ENCODE data around the gene GOLGA6L6. TPM values are rescaled to one million over a fixed set of nuclear protein-coding genes. Genes with fewer than 3 reads are reported as not detected.
"Not testable (repeated sequence)": the region's sequence is repeated elsewhere in the genome, so short reads cannot be mapped to it uniquely, and the experiment has no call there.

The GOLGA6L6 gene, protein sequence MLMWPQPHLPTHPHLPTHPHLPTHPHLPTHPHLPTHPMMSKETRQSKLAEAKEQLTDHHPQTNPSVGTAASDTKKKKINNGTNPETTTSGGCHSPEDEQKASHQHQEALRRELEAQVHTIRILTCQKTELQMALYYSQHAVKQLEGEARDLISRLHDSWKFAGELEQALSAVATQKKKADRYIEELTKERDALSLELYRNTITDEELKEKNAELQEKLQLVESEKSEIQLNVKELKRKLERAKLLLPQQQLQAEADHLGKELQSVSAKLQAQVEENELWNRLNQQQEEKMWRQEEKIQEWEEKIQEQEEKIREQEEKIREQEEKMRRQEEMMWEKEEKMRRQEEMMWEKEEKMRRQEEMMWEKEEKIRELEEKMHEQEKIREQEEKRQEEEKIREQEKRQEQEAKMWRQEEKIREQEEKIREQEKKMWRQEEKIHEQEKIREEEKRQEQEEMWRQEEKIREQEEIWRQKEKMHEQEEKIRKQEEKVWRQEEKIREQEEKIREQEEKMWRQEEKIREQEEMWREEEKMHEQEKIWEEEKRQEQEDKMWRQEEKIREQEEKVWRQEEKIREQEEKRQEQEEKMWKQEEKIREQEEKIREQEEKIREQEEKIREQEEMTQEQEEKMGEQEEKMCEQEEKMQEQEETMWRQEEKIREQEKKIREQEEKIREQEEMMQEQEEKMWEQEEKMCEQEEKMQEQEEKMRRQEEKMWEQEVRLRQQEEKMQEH
- not detected for polyA plus RNA-seq (2013)

DNA sequence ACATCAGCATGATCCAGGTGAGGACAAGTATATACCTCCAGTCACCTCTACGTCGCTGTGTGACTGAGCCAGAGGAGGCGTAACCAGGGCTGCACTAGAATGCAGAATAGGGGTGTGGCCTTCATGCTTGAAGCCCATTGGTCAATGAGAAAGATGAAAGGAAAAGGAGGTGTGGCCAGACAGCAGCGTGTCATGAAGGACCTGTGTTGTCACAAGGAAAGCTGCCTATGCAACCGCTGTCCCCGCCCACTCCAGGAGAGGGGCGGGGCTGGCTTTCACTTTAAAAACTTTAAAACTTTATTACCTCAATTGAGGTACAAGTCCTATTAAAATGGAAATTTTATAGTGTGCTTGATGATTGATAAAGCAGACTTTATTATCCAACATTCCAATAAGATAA is at the start of gene GOLGA6L6:
GOLGA6L6 (minus strand) TSS at position 101 of the 400 bp plus-strand sequence; CDS start at position 10, 91 bp downstream.
- POLR2A ChIA-PET; H3K4me3 ChIP-seq (ENCODE audit: control insufficient read depth in 1 of 7, extremely low read depth in 1 of 7, insufficient read depth in 4 of 7, low read depth in 2 of 7, low read length in 6 of 7); H3K27me3 ChIP-seq (replicated peaks in 2 of 5; ENCODE audit: control insufficient read depth in 4 of 5, insufficient read depth in 5 of 5, low read length in 4 of 5); DNase-seq; CTCF ChIA-PET; H3K27ac ChIP-seq (ENCODE audit: insufficient read depth in 1 of 2, low read depth in 1 of 2, low read length in 2 of 2, poor library complexity in 1 of 2, severe bottlenecking in 2 of 2); H3K4me1 ChIP-seq (ENCODE audit: control extremely low read depth in 1 of 4, control insufficient read depth in 4 of 4, insufficient read depth in 4 of 4, low read length in 3 of 4); H3K36me3 ChIP-seq (ENCODE audit: control insufficient read depth in 4 of 4, insufficient read depth in 4 of 4, low read length in 3 of 4); H3K9me3 ChIP-seq (ENCODE audit: control extremely low read depth in 1 of 5, control insufficient read depth in 4 of 5, insufficient read depth in 2 of 5, low read depth in 1 of 5, low read length in 4 of 5): not testable (repeated sequence)
- 100% methylated on average over 1 of the region's 7 CpGs for whole genome bisulfite sequencing (ENCODE audit: insufficient coverage)

DNA sequence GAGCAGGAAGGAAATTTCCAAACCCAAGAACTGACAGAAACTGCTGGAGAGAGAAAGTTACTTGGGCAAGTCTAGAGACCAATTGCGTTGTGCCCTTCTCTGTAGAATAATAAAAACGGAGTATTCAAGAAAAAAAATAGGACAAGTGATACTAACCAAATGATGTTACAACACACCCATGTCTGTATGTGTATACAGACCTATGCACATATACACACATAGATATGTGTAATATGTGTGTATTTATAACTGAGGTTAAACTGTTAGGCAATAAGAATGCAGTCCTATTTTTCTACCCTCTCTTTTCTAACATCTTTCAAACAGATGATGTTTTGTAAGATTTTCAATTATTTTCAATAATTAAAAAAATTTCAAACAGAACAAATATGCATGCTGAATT is 48.5 kb upstream of the GOLGA6L6 start:
- H3K27me3 ChIP-seq (replicated peaks in 2 of 5; ENCODE audit: control insufficient read depth in 4 of 5, insufficient read depth in 5 of 5, low read length in 4 of 5); H3K9me3 ChIP-seq (ENCODE audit: control extremely low read depth in 1 of 5, control insufficient read depth in 4 of 5, insufficient read depth in 2 of 5, low read depth in 1 of 5, low read length in 4 of 5); DNase-seq; CTCF ChIA-PET; H3K4me3 ChIP-seq (ENCODE audit: control insufficient read depth in 1 of 7, extremely low read depth in 1 of 7, insufficient read depth in 4 of 7, low read depth in 2 of 7, low read length in 6 of 7); H3K36me3 ChIP-seq (ENCODE audit: control insufficient read depth in 4 of 4, insufficient read depth in 4 of 4, low read length in 3 of 4); H3K27ac ChIP-seq (ENCODE audit: insufficient read depth in 1 of 2, low read depth in 1 of 2, low read length in 2 of 2, poor library complexity in 1 of 2, severe bottlenecking in 2 of 2); H3K4me1 ChIP-seq (ENCODE audit: control extremely low read depth in 1 of 4, control insufficient read depth in 4 of 4, insufficient read depth in 4 of 4, low read length in 3 of 4); POLR2A ChIA-PET: not testable (repeated sequence)
- WGBS (ENCODE audit: insufficient coverage): no CpG with 5 or more reads among the region's 2 CpGs

DNA sequence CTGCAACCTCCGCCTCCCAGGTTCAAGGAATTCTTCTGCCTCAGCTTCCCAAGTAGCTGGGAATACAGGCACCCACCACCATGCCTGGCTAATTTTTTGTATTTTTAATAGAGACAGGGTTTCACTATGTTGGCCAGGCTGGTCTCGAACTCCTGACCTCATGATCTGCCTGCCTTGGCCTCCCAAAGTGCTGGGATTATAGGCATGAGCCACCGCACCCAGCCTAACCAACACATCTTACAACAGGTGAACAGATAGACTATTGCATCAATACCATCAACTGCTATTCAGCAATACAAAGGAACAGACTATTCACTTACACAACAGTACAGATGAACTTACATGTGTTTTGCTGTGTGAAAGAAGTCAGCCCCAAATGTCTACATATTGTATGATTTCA is 45.2 kb upstream of the GOLGA6L6 start:
- H3K27me3 ChIP-seq (replicated peaks in 2 of 5; ENCODE audit: control insufficient read depth in 4 of 5, insufficient read depth in 5 of 5, low read length in 4 of 5); POLR2A ChIA-PET; H3K4me1 ChIP-seq (ENCODE audit: control extremely low read depth in 1 of 4, control insufficient read depth in 4 of 4, insufficient read depth in 4 of 4, low read length in 3 of 4); H3K4me3 ChIP-seq (ENCODE audit: control insufficient read depth in 1 of 7, extremely low read depth in 1 of 7, insufficient read depth in 4 of 7, low read depth in 2 of 7, low read length in 6 of 7); CTCF ChIA-PET; H3K36me3 ChIP-seq (ENCODE audit: control insufficient read depth in 4 of 4, insufficient read depth in 4 of 4, low read length in 3 of 4); H3K27ac ChIP-seq (ENCODE audit: insufficient read depth in 1 of 2, low read depth in 1 of 2, low read length in 2 of 2, poor library complexity in 1 of 2, severe bottlenecking in 2 of 2); H3K9me3 ChIP-seq (ENCODE audit: control extremely low read depth in 1 of 5, control insufficient read depth in 4 of 5, insufficient read depth in 2 of 5, low read depth in 1 of 5, low read length in 4 of 5); DNase-seq: not testable (repeated sequence)
- WGBS (ENCODE audit: insufficient coverage): no CpG with 5 or more reads among the region's 3 CpGs

DNA sequence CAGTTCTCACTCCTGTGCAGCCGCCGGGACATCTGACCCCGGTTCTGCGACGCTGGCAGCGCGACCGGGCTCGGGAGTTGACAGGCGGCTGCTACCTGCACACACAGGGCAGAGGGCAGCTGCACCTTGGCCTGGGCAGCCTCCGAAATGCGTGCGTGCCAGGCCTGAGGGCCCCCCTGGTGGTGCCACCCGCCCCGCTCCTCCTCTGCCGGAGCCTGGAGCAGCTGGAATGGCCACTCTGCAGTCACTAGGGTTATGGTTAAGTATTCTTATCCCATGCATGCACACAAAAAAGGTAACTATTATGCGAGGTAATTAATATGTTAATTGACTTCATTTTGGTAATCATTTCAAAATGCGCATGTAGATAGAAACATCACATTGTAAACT is 41.1 kb upstream of the GOLGA6L6 start:
- WGBS (ENCODE audit: insufficient coverage): 92% methylated on average over 5 of the region's 18 CpGs
- H3K36me3 ChIP-seq (ENCODE audit: control insufficient read depth in 4 of 4, insufficient read depth in 4 of 4, low read length in 3 of 4); H3K4me1 ChIP-seq (ENCODE audit: control extremely low read depth in 1 of 4, control insufficient read depth in 4 of 4, insufficient read depth in 4 of 4, low read length in 3 of 4); H3K27me3 ChIP-seq (replicated peaks in 2 of 5; ENCODE audit: control insufficient read depth in 4 of 5, insufficient read depth in 5 of 5, low read length in 4 of 5); CTCF ChIA-PET; DNase-seq; POLR2A ChIA-PET; H3K4me3 ChIP-seq (ENCODE audit: control insufficient read depth in 1 of 7, extremely low read depth in 1 of 7, insufficient read depth in 4 of 7, low read depth in 2 of 7, low read length in 6 of 7); H3K27ac ChIP-seq (ENCODE audit: insufficient read depth in 1 of 2, low read depth in 1 of 2, low read length in 2 of 2, poor library complexity in 1 of 2, severe bottlenecking in 2 of 2); H3K9me3 ChIP-seq (ENCODE audit: control extremely low read depth in 1 of 5, control insufficient read depth in 4 of 5, insufficient read depth in 2 of 5, low read depth in 1 of 5, low read length in 4 of 5): not testable (repeated sequence)

DNA sequence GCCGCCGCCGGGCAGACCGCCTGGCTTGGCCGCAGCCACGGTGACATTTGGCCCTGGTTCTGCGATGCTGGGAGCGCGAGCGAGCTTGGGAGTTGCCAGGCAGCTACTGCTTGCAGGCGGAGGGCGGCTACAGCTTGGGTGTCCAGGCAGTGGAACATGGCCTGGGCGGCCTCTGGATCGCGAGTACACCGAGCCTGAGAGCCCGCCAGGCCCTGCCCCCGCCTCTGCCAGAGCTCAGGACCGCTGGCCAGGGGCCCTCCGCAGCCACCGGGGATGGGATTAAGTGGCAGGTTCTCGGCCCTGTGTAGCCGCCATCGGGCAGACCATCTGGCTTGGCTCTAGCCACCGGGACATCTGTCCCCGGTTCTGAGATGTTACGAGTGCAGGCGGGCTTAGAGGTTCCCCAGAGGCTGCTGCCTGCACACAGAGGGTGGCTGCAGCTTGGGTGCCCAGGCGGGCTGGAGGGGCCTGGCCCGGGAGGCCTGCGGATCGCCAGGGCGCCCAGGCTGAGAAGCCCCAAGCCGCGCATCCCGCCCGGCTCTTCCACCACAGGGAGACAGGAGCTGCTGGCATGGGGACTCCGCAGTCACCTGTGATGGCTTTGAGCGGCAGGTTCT is 40.6 kb upstream of the GOLGA6L6 start:
- H3K9me3 ChIP-seq (ENCODE audit: control extremely low read depth in 1 of 5, control insufficient read depth in 4 of 5, insufficient read depth in 2 of 5, low read depth in 1 of 5, low read length in 4 of 5); POLR2A ChIA-PET; H3K4me1 ChIP-seq (ENCODE audit: control extremely low read depth in 1 of 4, control insufficient read depth in 4 of 4, insufficient read depth in 4 of 4, low read length in 3 of 4); H3K27me3 ChIP-seq (replicated peaks in 2 of 5; ENCODE audit: control insufficient read depth in 4 of 5, insufficient read depth in 5 of 5, low read length in 4 of 5); CTCF ChIA-PET; H3K27ac ChIP-seq (ENCODE audit: insufficient read depth in 1 of 2, low read depth in 1 of 2, low read length in 2 of 2, poor library complexity in 1 of 2, severe bottlenecking in 2 of 2); H3K36me3 ChIP-seq (ENCODE audit: control insufficient read depth in 4 of 4, insufficient read depth in 4 of 4, low read length in 3 of 4); DNase-seq; H3K4me3 ChIP-seq (ENCODE audit: control insufficient read depth in 1 of 7, extremely low read depth in 1 of 7, insufficient read depth in 4 of 7, low read depth in 2 of 7, low read length in 6 of 7): not testable (repeated sequence)
- no CpG with 5 or more reads among the region's 39 CpGs for WGBS (ENCODE audit: insufficient coverage)

DNA sequence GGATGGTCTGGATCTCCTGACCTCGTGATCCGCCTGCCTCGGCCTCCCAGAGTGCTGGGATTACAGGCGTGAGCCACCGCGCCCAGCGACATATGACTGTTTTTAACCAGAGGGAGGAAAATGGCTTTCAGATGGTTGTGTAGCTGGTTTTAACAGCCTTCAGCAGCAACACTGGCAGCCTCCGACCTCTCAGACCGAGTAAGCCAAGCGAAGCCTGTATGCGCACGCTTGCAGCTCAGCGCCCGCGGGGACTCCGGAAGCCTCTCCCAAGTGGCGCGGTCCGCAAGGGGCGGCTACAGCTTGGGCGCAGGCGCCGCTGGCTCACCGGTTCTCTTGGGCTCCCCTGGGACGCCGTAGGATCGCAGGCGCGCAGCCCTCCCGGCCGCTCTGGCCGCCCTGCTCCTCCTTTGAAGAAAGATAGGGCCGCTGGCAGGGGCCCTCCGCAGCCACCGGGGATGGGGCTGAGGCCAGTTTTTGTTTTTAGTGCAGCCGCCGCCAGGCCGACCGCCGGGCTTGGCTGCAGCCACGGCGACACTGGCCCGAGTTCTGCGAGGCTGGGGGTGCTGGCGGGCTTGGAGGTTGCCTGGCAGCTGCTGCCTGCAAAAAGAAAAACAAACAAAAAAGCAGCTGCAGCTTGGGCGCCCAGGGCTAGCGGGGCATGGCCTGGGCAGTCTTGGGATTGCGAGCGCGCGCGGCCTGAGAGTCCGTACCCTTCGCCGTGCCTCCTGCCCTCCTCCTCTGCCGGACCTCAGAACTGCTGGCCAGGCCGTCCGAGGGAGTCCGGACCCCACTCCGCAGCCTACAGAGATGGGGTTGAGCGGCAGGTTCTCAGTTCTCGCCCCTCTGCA is 39.9 kb upstream of the GOLGA6L6 start:
- H3K27me3 ChIP-seq (replicated peaks in 2 of 5; ENCODE audit: control insufficient read depth in 4 of 5, insufficient read depth in 5 of 5, low read length in 4 of 5); CTCF ChIA-PET; H3K27ac ChIP-seq (ENCODE audit: insufficient read depth in 1 of 2, low read depth in 1 of 2, low read length in 2 of 2, poor library complexity in 1 of 2, severe bottlenecking in 2 of 2); POLR2A ChIA-PET; H3K4me3 ChIP-seq (ENCODE audit: control insufficient read depth in 1 of 7, extremely low read depth in 1 of 7, insufficient read depth in 4 of 7, low read depth in 2 of 7, low read length in 6 of 7); DNase-seq; H3K9me3 ChIP-seq (ENCODE audit: control extremely low read depth in 1 of 5, control insufficient read depth in 4 of 5, insufficient read depth in 2 of 5, low read depth in 1 of 5, low read length in 4 of 5); H3K4me1 ChIP-seq (ENCODE audit: control extremely low read depth in 1 of 4, control insufficient read depth in 4 of 4, insufficient read depth in 4 of 4, low read length in 3 of 4); H3K36me3 ChIP-seq (ENCODE audit: control insufficient read depth in 4 of 4, insufficient read depth in 4 of 4, low read length in 3 of 4): not testable (repeated sequence)
- WGBS (ENCODE audit: insufficient coverage): no CpG with 5 or more reads among the region's 62 CpGs
